ENCODE results near the gene NAP1L1.

- TF ChIP-seq CTCF (IDR thresholded peaks at IDR 0.05; ENCODE audit: insufficient read depth, low read depth, low read length) (no peak), EZH2 (IDR thresholded peaks at IDR 0.05; ENCODE audit: insufficient read depth, low read length) (no peak)
Observed at GRCh38 chr12:76103958-76104357, 19.5 kb upstream of the NAP1L1 start.
